Right renal pelvis (tissue), 4 donors: ENCODE results near the gene SLC39A7. TPM values are rescaled to one million over a fixed set of nuclear protein-coding genes. Genes with fewer than 3 reads are reported as not detected.

ENCODE experiments used
- DNase-seq, 4 donors: peaks; one replicate each; pipeline ENCODE4 v3.0.0-alpha.2; 2013; ENCODE audit warnings: low read depth in 4 of 4, low spot score in 3 of 4, missing footprints in 1 of 4
- polyA plus RNA-seq, 4 donors: library from polyadenylated mRNA; unstranded; fragments of 120-200 nt; gene quantifications; one replicate each; pipeline ENCODE4 v1.2.1, GENCODE V29; 2013; ENCODE audit not compliant: insufficient read length in 4 of 4

SLC39A7 gene
- polyA plus RNA-seq, 4 donors = 102 to 118 (median 105) TPM

DNA sequence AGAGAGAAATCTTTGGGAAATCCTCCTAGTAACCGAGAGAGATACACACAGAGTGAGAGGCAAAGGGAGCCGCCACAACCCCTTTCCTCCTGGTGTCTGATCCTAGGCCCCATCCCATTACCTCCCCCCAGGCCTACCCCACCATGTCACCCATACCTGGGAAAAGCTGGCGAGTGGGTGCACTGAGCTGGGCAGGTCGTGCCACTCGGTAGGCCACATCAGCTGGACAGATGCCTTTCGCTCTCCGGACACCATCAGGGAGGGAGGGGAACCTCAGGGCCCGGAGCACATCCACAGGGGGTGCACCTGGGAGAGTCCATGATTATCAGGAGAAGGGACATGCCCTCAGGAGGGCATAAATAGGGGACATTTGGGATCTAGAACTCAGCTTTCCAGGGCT is 11.5 kb upstream of the SLC39A7 start:
- DNase-seq = no peak

DNA sequence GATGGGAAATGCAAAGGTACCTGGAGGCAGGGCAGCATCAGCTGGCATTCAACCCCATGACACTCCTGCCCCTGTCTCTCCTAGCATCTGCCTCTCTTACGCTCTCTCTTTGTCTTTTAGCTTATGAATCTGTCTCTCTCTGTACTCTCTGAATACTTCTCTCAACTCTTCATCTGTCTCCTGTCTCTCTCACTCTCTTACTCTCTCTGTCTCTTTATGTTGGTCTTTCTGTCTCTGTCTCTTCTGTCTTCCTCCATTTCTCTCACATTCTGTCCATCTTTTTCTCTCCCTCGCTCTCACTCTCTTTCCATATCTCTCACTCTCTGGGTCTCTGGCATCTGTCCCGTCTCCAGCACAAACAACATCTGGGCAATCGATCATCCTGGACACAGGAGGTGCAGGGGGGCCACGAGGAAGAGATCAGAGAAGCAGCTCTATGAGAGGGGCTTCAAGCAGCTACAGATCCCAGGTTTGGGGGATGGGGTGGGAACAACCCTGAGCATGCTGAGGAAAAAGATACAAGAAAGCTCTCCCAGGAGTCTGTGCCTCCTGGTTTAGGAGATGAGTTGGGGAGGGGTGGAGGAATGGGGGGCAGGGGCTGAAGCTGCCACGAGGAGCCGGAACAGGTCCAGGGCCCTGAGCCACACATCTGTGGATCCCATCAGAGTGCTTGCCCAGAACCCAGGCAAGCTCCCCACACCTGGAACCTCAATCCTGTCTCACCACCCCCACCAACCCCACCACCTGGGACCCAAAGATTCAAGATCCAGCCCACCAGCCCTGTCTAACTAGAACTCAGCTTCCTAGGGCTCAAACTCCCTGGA is 10.8 kb upstream of the SLC39A7 start:
- DNase-seq = no peak

DNA sequence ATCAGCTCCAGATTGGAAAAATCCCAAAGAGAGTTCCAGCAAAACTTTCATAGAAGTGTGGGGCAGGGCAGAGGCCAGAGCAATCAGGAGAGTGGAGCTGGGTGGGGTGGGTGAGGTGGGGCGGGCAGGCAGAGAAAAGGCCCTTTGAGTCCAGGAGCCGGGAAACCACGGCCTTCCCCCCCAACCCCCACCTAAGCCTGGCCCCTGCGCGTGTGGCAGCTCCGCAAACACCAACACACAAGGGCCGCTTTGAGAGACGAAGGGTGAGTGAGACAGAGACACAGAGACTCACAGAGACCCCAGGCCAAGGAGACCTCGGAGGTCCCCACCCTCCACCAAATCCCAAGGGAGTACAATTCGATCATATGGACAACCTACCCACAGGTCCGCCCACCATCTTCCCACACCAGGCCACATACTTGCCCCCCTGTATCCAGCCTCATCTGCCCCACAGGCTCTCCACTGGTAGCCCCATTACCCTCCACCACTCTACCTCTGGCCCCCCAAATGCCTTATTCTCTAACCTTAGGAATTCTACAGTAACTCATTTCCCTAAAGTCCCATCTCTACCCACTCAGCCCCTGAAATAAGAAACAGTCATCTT is 10.1 kb upstream of the SLC39A7 start:
- DNase-seq = no peak

DNA sequence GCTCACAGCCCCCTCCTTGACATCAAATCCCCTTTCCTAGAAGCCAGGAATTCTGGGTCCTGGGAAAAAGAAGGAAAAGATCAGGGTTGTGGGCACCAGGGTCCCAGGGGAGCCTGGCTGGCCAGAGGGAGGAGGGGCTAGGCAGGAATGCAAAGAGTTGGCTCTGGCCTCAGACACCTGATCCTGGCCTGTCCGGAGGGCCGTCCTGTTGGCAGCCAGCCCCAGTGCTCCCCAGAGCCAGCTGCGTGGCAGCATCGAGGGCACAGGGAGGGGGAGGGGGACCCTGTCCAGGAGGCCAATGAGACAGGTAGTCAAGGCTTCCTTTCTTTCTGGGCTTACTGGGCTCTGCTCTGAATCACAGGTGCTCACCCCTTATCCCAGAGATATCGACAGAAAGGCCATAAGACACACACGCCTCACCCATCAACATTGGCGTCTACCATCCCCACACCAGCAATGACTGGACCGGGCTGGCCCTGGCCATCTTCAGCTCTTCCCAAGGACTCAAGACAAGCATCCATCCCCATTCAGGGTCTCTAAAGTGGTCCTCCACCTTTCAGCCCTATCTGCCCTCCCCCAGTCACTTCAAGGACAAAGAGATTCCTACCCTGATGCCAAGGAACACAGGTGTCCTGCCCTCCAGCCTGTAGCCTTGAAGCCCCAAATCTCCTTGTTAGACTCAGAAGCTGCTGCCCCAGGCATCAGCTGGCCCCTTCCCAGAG is 9.1 kb upstream of the SLC39A7 start:
- DNase-seq = no peak

DNA sequence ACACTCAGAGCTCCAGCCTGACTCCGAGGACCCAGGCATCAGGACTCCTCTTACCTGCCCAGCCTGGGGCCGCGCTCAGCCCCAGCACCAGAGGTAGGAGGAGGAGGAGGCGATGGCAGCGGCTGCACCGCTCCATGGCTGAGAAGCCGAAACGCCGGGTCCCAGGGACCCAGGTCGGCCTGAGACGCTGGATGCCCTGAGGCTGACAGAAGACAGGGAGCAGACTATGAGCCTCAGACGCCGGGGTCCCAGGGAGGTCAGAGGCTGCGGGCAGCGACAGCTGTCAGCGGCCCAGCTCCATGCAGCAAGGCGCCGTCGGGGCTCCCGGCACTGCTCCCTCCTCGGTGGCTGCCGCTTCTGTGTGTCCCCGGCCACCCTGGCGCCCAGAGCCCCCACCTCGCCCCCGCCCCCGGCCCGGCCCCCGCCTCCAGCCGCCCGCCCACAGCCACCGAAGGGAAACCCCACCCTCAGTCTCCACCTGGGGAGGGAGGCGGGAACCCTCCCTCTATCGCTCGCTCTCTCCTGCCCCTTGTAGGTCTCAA is 8.5 kb upstream of the SLC39A7 start, which contains the start of gene COL11A2:
TSS of gene COL11A2 (minus strand) at position 363 of the 542 bp plus-strand sequence. CDS start at position 136, 227 bp downstream.
- no peak for DNase-seq

DNA sequence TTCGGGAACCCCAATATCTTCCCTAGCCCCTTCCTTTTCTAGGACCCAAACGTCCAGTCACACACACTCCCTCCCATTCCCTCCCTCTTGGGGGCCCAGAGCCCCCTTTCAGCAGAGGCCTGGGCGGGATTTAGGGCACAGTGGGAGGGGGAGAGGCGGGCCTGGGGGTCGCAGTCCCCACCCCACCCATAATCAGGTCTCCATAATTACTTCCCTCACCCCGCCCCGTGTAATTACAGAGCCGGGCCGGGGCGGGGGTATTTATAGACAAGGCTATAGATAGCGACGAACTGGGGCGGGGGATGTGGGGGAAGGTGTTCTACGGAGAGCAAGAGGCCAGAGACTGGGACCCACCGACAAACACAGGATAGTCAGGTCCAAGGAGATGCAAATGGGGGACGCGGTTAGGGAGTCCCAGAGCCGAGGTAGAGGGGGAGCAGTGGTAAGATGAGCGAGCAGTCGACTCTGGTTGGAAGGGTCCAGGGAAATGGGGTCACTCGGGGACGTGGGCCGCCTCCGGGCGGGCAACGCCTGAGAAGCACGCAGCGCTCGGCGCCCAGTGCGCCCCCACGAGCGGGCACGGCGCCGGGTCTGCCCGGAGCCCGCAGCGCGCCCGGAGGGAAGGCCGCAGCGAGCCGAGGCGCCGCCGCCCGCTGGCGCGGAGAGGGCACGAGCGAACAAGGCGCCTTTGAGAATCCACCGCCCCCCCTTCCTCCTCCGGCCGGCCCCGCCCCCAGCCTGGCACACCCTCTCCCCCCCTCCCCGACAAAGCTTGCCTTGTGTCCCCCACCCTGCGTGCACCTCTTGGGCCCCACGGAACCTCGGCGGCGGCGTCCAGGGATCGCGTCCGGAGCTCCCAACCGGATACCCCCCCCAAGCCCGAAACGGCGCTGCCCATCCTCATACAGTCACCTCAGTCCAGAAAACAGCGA is 7.7 kb upstream of the SLC39A7 start:
- no peak for DNase-seq

DNA sequence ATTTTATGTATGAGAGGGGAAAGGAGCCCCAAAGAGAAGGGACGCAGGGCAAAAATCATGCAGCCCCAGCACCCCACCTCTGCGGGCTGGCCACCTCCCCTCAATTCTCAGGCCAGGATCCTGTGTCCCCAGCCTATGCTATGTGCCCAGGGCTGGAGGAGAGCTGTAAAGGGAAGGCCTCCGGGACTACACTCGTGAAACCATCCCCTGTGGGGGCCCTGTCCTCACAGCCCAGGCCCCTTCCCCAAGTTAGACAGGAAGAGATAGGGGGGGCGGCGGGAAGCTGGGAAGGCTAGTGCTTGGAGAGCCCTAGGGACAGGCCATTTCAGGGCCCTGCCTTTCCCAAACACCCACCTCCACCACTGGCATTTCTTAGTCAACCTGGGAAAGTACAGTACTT is 7.0 kb upstream of the SLC39A7 start:
- no peak for DNase-seq

DNA sequence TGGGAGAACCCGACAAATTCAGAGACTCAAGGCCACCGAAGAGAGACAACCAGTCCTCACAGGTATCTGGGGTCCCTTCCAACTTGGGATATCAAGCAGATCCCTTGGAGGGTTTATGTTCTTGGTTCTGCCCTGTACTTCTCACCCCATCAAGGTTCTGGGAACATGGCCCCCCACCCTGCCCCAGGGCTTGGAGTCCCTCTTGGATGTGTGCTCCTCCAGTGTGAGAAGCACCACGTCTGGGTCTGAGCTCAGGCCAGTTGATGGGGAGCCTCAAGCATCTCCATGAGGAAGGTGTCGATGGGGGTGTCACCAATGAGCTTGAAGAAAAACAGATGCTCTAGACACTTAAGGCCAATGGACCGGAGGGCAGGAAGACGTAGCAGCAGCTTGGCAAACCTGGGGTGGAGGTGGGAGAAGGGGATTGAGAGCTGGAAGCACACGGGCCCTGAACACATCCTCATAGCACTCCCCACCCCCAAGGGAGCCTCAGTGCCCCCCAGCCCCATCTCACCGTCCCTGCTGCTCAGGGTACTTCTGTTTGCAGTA is 6.2 kb upstream of the SLC39A7 start:
- no peak for DNase-seq

DNA sequence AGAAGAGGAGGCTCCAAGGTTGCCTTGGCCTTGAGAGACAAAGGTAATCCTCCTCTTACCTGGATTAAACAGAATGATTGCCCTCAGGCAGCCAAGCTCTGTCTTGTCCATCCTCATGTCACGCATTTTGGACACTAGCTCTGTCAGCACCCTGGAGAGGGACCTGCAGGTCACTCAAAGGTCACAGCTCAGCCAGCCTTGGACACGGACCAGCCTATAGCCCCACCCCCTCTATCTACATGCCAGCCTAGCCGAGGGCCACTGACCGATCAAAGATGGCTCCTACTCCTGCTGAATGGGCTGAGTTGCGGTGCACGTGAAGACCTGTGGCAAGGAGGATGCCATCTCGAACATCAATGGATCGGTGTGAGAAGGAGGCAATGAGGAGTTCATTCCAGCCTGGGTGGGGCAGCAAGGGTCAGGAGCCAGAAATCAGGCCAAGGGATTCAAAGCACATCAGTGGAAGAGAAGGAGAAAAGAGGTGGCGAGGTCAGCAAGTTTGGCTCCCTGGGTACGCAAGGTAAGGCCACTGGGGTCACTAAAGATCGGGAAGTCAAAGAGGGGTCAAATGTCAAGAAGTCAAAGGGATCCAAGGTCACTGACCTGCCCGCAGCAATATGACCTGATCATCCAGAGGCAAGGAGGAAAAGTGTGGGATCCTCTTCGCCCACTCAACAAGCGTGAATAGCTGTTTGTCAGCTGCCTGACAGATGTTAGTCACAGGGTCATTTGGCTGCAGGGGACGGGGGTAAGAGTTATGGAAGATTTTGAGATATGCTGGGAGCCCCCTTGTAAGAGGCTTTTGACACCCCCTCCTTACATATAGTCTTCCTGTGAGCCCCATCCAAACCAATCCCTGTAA is 5.1 kb upstream of the SLC39A7 start:
- no peak for DNase-seq

DNA sequence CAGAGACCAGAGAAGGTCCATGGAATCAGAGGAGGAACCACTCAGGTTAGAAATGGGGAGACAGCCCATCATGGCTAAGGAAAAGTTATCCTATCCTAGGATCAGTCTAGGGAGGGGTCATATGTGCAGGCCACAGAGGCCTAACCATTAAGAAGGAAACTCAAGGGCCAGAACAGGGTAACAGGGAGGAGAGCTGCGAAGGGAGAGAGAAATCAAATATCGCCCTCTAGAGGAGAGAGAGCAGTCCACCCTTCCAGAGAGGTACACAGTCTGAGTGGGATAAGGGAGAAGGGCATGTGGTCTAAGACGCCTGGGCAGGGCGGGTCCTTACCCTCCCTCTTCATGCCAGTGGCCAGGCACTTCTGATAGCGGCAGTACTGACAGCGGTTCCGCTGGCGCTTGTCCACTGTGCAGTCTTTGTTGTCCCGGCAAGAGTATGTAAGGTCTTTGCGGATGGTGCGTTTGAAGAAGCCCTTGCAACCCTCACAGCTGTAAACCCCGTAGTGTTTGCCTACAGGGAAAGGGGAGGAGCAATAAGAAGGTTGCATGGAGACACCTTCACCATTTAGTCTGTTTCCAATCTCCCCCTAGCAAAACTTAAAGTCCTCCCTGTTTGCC is 3.1 kb upstream of the SLC39A7 start:
- no peak for DNase-seq

DNA sequence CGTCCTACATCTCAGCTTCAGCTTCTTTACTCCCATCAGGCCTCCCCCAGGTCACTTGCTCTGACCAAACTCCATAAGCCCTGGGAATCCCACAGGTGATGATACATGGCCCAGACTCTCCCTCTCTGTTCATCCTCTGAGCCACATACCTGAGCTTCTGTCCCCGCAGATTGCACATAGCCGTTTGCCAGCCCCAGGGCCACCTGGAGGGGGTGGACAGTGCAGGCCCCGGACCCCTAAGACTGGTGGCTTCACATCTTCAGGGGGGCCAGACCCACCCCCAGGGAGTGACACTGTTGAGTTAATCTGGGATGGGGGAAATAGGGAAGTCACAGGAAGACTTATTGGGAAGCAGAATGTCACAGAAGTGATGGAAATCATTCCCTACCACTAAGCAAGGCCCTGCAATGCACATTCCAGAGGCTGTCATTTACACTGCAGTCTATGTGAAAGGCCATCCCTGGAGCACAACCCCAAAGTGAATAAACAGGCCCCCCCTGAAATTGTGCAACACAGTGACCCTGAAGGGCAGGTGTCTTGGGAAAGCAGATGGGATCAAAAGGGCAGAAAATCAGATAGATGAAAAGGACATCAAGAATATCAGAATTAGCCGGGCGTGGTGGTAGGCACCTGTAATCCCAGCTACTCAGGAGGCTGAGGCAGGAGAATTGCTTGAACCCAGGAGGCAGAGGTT is 2.4 kb upstream of the SLC39A7 start:
- no peak for DNase-seq

DNA sequence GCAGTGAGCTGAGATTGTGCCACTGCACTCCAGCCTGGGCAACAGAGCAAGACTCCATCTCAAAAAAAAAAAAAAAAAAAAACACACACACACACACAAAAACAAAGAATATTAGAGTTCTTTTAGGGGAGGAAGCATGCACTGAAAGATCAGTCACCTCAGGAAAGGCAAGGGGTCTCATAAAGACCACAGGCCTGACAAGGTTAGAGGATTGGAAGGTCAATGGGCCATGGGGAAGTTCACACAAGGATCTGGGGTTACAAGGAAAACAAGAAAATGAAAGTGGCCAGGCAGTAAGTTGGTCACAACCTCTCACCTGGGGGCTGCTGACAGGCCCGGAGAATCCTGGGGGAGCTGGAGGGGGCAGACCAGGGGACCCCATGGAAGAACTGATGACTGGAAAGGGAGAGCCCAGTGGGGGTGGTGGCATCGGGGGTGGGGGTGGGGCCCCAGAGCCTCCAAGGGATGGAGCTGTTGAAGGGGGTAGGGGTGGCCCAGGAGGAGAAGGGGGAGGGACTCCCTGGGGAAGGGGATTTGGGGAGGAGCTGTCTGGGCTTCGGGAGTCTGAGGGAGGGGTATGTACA is 1.7 kb upstream of the SLC39A7 start:
- DNase-seq = no peak

DNA sequence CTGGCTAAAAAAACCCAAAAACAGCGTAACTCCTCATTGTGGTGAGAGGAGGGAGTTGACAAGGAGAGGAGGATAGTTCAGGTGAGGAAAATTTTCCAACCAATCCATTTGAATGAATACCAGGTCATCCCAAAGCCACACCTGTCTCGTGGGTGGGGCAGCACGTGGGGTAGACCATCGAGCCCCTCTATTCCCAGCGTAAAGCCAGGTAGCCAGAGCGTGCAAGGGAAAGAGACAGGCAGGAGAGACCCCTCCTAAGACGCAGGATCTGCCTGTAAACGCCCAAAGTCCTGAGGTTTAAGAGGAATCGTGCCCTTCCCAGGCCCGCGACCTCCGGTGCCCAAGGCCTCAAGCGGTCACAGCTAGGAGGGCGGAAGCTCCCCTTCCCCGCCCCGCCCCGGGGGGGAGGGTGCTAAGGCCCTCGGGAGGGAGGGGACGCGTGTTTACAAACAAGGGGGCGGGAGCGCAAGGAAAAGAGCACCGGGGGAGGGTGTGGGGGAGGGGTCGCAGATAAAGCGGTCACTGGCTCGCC is 914 bp upstream of the SLC39A7 start:
- peak in 1 of 4 donors; percentile 33 for DNase-seq

DNA sequence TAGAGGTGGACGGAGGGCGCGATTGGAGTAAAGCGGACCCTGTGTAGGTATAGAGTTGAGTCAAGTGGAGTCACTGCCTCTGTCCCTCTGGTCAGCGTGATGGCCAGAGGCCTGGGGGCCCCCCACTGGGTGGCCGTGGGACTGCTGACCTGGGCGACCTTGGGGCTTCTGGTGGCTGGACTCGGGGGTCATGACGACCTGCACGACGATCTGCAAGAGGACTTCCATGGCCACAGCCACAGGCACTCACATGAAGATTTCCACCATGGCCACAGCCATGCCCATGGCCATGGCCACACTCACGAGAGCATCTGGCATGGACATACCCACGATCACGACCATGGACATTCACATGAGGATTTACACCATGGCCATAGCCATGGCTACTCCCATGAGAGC is 479 bp downstream of the SLC39A7 start:
- DNase-seq = no peak

DNA sequence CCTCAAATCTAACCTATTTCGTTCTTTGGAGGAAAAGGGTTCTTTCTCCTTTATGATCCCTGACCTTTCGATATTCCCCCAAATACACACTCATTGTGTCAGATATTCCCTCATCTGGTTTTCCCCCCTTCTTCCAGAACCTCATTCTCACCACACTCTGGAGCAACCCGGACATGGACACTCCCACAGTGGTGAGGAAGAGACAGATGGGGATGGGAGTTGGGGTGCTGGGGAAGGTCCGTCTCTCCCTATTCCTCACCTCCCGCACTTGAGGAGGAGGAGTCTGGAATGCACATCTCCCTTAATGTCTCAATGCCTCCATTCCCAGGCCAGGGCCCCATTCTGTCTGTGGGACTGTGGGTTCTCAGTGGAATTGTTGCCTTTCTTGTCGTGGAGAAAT is 1.3 kb downstream of the SLC39A7 start:
- DNase-seq = no peak

DNA sequence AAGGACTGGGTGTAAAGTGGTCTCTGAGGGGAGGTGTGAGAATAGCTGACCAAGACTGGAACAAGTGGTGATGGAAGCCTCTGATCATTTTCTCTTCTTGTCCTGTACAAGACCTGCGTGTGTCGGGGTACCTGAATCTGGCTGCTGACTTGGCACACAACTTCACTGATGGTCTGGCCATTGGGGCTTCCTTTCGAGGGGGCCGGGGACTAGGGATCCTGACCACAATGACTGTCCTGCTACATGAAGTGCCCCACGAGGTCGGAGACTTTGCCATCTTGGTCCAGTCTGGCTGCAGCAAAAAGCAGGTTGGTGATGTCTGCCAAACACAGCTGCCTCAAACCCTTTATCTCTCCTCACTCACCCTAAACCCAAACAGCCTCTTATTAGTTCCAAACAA is 2.1 kb downstream of the SLC39A7 start:
- no peak for DNase-seq

DNA sequence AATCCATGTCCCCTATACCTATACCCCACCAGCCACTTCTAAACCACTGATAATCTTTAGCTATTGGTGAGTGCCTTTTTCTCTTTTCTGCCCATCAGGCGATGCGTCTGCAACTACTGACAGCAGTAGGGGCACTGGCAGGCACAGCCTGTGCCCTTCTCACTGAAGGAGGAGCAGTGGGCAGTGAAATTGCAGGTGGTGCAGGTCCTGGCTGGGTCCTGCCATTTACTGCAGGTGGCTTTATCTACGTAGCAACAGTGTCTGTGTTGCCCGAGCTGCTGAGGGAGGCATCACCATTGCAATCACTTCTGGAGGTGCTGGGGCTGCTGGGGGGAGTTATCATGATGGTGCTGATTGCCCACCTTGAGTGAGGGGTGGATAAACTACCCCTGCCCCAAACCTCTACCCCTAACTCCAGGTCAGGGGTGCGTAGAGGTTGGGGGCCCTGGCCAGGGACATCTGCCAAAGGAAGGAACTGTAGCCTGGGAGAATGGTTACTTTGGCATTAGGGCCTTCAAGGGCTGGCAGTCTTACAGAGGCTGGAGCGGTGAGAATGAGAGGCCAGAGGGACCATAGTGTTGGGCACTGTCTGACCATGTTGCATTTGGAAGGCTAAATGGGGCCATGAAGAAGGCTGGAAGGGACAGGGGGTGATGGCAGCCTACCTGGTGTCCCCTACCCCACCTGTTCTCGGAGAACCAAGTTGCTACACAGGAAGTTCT is 2.9 kb downstream of the SLC39A7 start:
- DNase-seq = no peak
